Activated CD4-positive, alpha-beta T cell treated with anti-CD3 and anti-CD28 coated beads, Interleukin-2, amount 10 ng/mL, durations not matched to agents 24 days and 14 days (primary cell): ENCODE data around the gene VAV3. TPM values are rescaled to one million over a fixed set of nuclear protein-coding genes. Genes with fewer than 3 reads are reported as not detected.

Source experiments
- DNase-seq: peaks from one replicate; pipeline ENCODE4 v3.0.0; 2022
- H3K27ac Mint-ChIP-seq: one replicate; pipeline ENCODE4 v1.8.0; 2022; ENCODE audit warnings: mild to moderate bottlenecking, mixed read lengths
- H3K27me3 Mint-ChIP-seq: one replicate; pipeline ENCODE4 v1.8.0; 2022; ENCODE audit warnings: mixed read lengths
- H3K36me3 Mint-ChIP-seq: one replicate; pipeline ENCODE4 v1.8.0; 2022; ENCODE audit warnings: low read depth, mild to moderate bottlenecking, mixed read lengths
- H3K4me1 Mint-ChIP-seq: one replicate; pipeline ENCODE4 v1.8.0; 2021; ENCODE audit warnings: mixed read lengths
- H3K4me3 Mint-ChIP-seq: one replicate; pipeline ENCODE4 v1.8.0; 2022; ENCODE audit warnings: mild to moderate bottlenecking, moderate library complexity, mixed read lengths
- H3K9me3 Mint-ChIP-seq: one replicate; pipeline ENCODE4 v1.8.0; 2021; ENCODE audit warnings: mixed read lengths
- intact Hi-C: fragments of 100-400 bp; cut with micrococcal nuclease; formaldehyde crosslinking; loops from one replicate; pipeline ENCODE4 v1.15.1; 2023
- total RNA-seq: library from RNA; stranded (reverse); gene quantifications from 2 replicates; pipeline ENCODE4 v1.2.3, GENCODE V29; 2022

The VAV3 gene
- total RNA-seq, 1 donor from 2014 or later, result 5.5 TPM

GRCh38 chr1:107817935-107818334, 147.0 kb downstream of the VAV3 start:
- H3K27me3 Mint-ChIP-seq, result no peaks in the 10 kb centered on the region
- H3K4me3 Mint-ChIP-seq, result no peak overlapping the region
- H3K9me3 Mint-ChIP-seq, result peaks cover 13% of the 10 kb centered on the region
- intact Hi-C loops, result no loop called here
- peaks cover 14% of the 10 kb centered on the region for H3K4me1 Mint-ChIP-seq
- H3K36me3 Mint-ChIP-seq, result peaks cover 6% of the 10 kb centered on the region
- no peak for DNase-seq
- H3K27ac Mint-ChIP-seq, result no peak overlapping the region

GRCh38 chr1:107817206-107817605, 147.8 kb downstream of the VAV3 start:
- intact Hi-C loops, result no loop called here
- H3K9me3 Mint-ChIP-seq, result peaks cover 8% of the 10 kb centered on the region
- peaks cover 14% of the 10 kb centered on the region for H3K4me1 Mint-ChIP-seq
- peaks cover 3% of the 10 kb centered on the region for H3K36me3 Mint-ChIP-seq
- no peak for DNase-seq
- peak overlapping the region; percentile 14 for H3K27ac Mint-ChIP-seq
- no peaks in the 10 kb centered on the region for H3K27me3 Mint-ChIP-seq
- no peak overlapping the region for H3K4me3 Mint-ChIP-seq

- Mint-ChIP-seq H3K4me1 (peaks cover 5% of the 10 kb centered on the region), H3K27me3 (peaks cover 2% of the 10 kb centered on the region), H3K36me3 (no peaks in the 10 kb centered on the region), H3K27ac (no peak overlapping the region), H3K4me3 (no peak overlapping the region), H3K9me3 (peaks cover 4% of the 10 kb centered on the region)
- intact Hi-C loops, result no loop called here
- no peak for DNase-seq
Observed at GRCh38 chr1:107810291-107810951, 154.6 kb downstream of the VAV3 start.

- Mint-ChIP-seq H3K36me3 (no peaks in the 10 kb centered on the region), H3K27ac (no peak overlapping the region), H3K4me3 (no peak overlapping the region), H3K4me1 (peaks cover 31% of the 10 kb centered on the region), H3K9me3 (peaks cover 17% of the 10 kb centered on the region), H3K27me3 (peaks cover 2% of the 10 kb centered on the region)
- intact Hi-C loops, result loop anchor here (1.0 to 2.0 kb wide), 2 partner anchors 13 to 127 kb away; no protein-coding TSS in a partner anchor
- DNase-seq, result no peak
Observed at GRCh38 chr1:107807855-107808254, 157.1 kb downstream of the VAV3 start.

GRCh38 chr1:107807405-107807804, 157.6 kb downstream of the VAV3 start:
- H3K4me1 Mint-ChIP-seq, result peaks cover 33% of the 10 kb centered on the region
- DNase-seq, result no peak
- H3K27ac Mint-ChIP-seq, result no peak overlapping the region
- H3K4me3 Mint-ChIP-seq, result no peak overlapping the region
- peaks cover 17% of the 10 kb centered on the region for H3K9me3 Mint-ChIP-seq
- no peaks in the 10 kb centered on the region for H3K36me3 Mint-ChIP-seq
- H3K27me3 Mint-ChIP-seq, result peaks cover 2% of the 10 kb centered on the region
- intact Hi-C loops, result loop anchor here (1.0 to 2.0 kb wide), 2 partner anchors 13 to 128 kb away; no protein-coding TSS in a partner anchor

GRCh38 chr1:107806902-107807301, 158.1 kb downstream of the VAV3 start:
- Mint-ChIP-seq H3K4me3 (no peak overlapping the region), H3K36me3 (no peaks in the 10 kb centered on the region), H3K27ac (no peak overlapping the region), H3K27me3 (peaks cover 2% of the 10 kb centered on the region), H3K4me1 (peaks cover 33% of the 10 kb centered on the region), H3K9me3 (peaks cover 19% of the 10 kb centered on the region)
- no peak for DNase-seq
- intact Hi-C loops, result loop anchor here (1.0 to 2.0 kb wide), 2 partner anchors 14 to 128 kb away; no protein-coding TSS in a partner anchor

GRCh38 chr1:107804741-107805140, 160.2 kb downstream of the VAV3 start:
- peaks cover 33% of the 10 kb centered on the region for H3K4me1 Mint-ChIP-seq
- no peaks in the 10 kb centered on the region for H3K36me3 Mint-ChIP-seq
- intact Hi-C loops, result no loop called here
- peak overlapping the region; percentile 57 for H3K4me3 Mint-ChIP-seq
- no peak for DNase-seq
- peak overlapping the region; percentile 22 for H3K27ac Mint-ChIP-seq
- peaks cover 21% of the 10 kb centered on the region for H3K9me3 Mint-ChIP-seq
- H3K27me3 Mint-ChIP-seq, result peaks cover 2% of the 10 kb centered on the region

GRCh38 chr1:107804134-107804533, 160.8 kb downstream of the VAV3 start:
- H3K27me3 Mint-ChIP-seq, result peaks cover 2% of the 10 kb centered on the region
- H3K27ac Mint-ChIP-seq, result peak overlapping the region; percentile 40
- peak overlapping the region; percentile 57 for H3K4me3 Mint-ChIP-seq
- DNase-seq, result no peak
- H3K4me1 Mint-ChIP-seq, result peaks cover 33% of the 10 kb centered on the region
- intact Hi-C loops, result no loop called here
- no peaks in the 10 kb centered on the region for H3K36me3 Mint-ChIP-seq
- peaks cover 23% of the 10 kb centered on the region for H3K9me3 Mint-ChIP-seq

- H3K27ac Mint-ChIP-seq, result no peak overlapping the region
- H3K9me3 Mint-ChIP-seq, result peaks cover 23% of the 10 kb centered on the region
- H3K4me1 Mint-ChIP-seq, result peaks cover 33% of the 10 kb centered on the region
- intact Hi-C loops, result no loop called here
- H3K27me3 Mint-ChIP-seq, result no peaks in the 10 kb centered on the region
- H3K36me3 Mint-ChIP-seq, result no peaks in the 10 kb centered on the region
- no peak overlapping the region for H3K4me3 Mint-ChIP-seq
- no peak for DNase-seq
Observed at GRCh38 chr1:107803579-107803978, 161.4 kb downstream of the VAV3 start.

GRCh38 chr1:107802654-107803053, 162.3 kb downstream of the VAV3 start:
- H3K4me3 Mint-ChIP-seq, result no peak overlapping the region

GRCh38 chr1:107795994-107796393, 169.0 kb downstream of the VAV3 start:
- H3K9me3 Mint-ChIP-seq, result peaks cover 4% of the 10 kb centered on the region
- no peaks in the 10 kb centered on the region for H3K36me3 Mint-ChIP-seq
- no peak overlapping the region for H3K4me3 Mint-ChIP-seq
- H3K4me1 Mint-ChIP-seq, result peaks cover 4% of the 10 kb centered on the region
- intact Hi-C loops, result no loop called here
- no peak for DNase-seq
- H3K27me3 Mint-ChIP-seq, result no peaks in the 10 kb centered on the region
- no peak overlapping the region for H3K27ac Mint-ChIP-seq

More at GRCh38 chr1:107802654-107803053, 162.3 kb downstream of the VAV3 start:
- no peak for DNase-seq
- intact Hi-C loops, result no loop called here
- peaks cover 23% of the 10 kb centered on the region for H3K9me3 Mint-ChIP-seq
- H3K4me1 Mint-ChIP-seq, result peaks cover 33% of the 10 kb centered on the region
- no peaks in the 10 kb centered on the region for H3K27me3 Mint-ChIP-seq
- no peaks in the 10 kb centered on the region for H3K36me3 Mint-ChIP-seq
- H3K27ac Mint-ChIP-seq, result no peak overlapping the region

- Mint-ChIP-seq H3K9me3 (peaks cover 4% of the 10 kb centered on the region), H3K4me1 (peaks cover 4% of the 10 kb centered on the region), H3K27me3 (no peaks in the 10 kb centered on the region), H3K36me3 (no peaks in the 10 kb centered on the region), H3K27ac (no peak overlapping the region), H3K4me3 (no peak overlapping the region)
- intact Hi-C loops, result no loop called here
- no peak for DNase-seq
Observed at GRCh38 chr1:107795441-107795840, 169.5 kb downstream of the VAV3 start.

- no peak overlapping the region for H3K4me3 Mint-ChIP-seq
- intact Hi-C loops, result no loop called here
- peaks cover 6% of the 10 kb centered on the region for H3K4me1 Mint-ChIP-seq
- no peaks in the 10 kb centered on the region for H3K36me3 Mint-ChIP-seq
- no peaks in the 10 kb centered on the region for H3K9me3 Mint-ChIP-seq
- H3K27ac Mint-ChIP-seq, result no peak overlapping the region
- H3K27me3 Mint-ChIP-seq, result no peaks in the 10 kb centered on the region
- DNase-seq, result no peak
Observed at GRCh38 chr1:107794571-107794970, 170.4 kb downstream of the VAV3 start.

- DNase-seq, result no peak
- H3K27me3 Mint-ChIP-seq, result no peaks in the 10 kb centered on the region
- no peaks in the 10 kb centered on the region for H3K9me3 Mint-ChIP-seq
- no peaks in the 10 kb centered on the region for H3K36me3 Mint-ChIP-seq
- H3K4me1 Mint-ChIP-seq, result peaks cover 8% of the 10 kb centered on the region
- H3K27ac Mint-ChIP-seq, result no peak overlapping the region
- H3K4me3 Mint-ChIP-seq, result no peak overlapping the region
- intact Hi-C loops, result no loop called here
Observed at GRCh38 chr1:107793896-107794453, 171.0 kb downstream of the VAV3 start.
